Measurements from ENCODE around the gene ZNF436.

GRCh38 chr1:23367451-23367790 is 2.2 kb downstream of the ZNF436 start:
- TF ChIP-seq EZH2 (IDR thresholded peaks at IDR 0.05; ENCODE audit: insufficient read depth, poor library complexity, severe bottlenecking) (no peak), EZH2phosphoT487 (IDR thresholded peaks at IDR 0.05; ENCODE audit: insufficient read depth, low read depth) (no peak)
